WTC11 (cell line): ENCODE results near the gene ALOX12B. TPM values are rescaled to one million over a fixed set of nuclear protein-coding genes. Genes with fewer than 3 reads are reported as not detected.
A peak's percentile ranks its signal among the peaks of the same experiment; 100 is the strongest.

Experiments used
- CTCF ChIP-seq: fragments of 200-600 bp; IDR thresholded peaks from 2 replicates; pipeline ENCODE4 v1.8.0; 2022; ENCODE audit warnings: antibody characterized with exemption
- ESRRA ChIP-seq: sonication (generic); formaldehyde crosslinking; IDR thresholded peaks from 2 replicates; pipeline ENCODE4 v1.8.1; 2022; ENCODE audit warnings: mild to moderate bottlenecking, missing genetic modification reagents, borderline replicate concordance
- FOXJ3 ChIP-seq: sonication (generic); formaldehyde crosslinking; IDR thresholded peaks from 2 replicates; pipeline ENCODE4 v1.9.0; 2021; ENCODE audit warnings: missing genetic modification reagents, mild to moderate bottlenecking, borderline replicate concordance
- FOXK1 ChIP-seq: sonication (generic); formaldehyde crosslinking; IDR thresholded peaks from 2 replicates; pipeline ENCODE4 v1.8.0; 2022; ENCODE audit warnings: mild to moderate bottlenecking, moderate library complexity, missing genetic modification reagents
- HMGA2 ChIP-seq: fragments of 250-450 bp; sonication (Bioruptor Pico); IDR thresholded peaks from 2 replicates; pipeline ENCODE4 v1.4.0; 2021; ENCODE audit warnings: mild to moderate bottlenecking, moderate library complexity
- MYBL2 ChIP-seq: sonication (generic); formaldehyde crosslinking; IDR thresholded peaks from 2 replicates; pipeline ENCODE4 v1.8.1; 2023; ENCODE audit warnings: mild to moderate bottlenecking, moderate library complexity, missing genetic modification reagents
- NR3C1 ChIP-seq: sonication (generic); formaldehyde crosslinking; conservative IDR thresholded peaks from 2 replicates; pipeline ENCODE4 v1.8.1; 2023; ENCODE audit warnings: low read depth, mild to moderate bottlenecking, missing genetic modification reagents
- ZNF281 ChIP-seq: sonication (generic); formaldehyde crosslinking; IDR thresholded peaks from 2 replicates; pipeline ENCODE4 v1.8.0; 2023; ENCODE audit warnings: mild to moderate bottlenecking, missing genetic modification reagents
- ZNF512 ChIP-seq: sonication (generic); formaldehyde crosslinking; IDR thresholded peaks from 2 replicates; pipeline ENCODE4 v1.8.1; 2022; ENCODE audit warnings: missing genetic modification reagents, borderline replicate concordance
- ZNF671 ChIP-seq: fragments of 250-450 bp; sonication (Bioruptor Pico); IDR thresholded peaks from 2 replicates; pipeline ENCODE4 v1.8.0; 2021; ENCODE audit warnings: mild to moderate bottlenecking
- ZSCAN18 ChIP-seq: fragments of 250-450 bp; sonication (Bioruptor Pico); IDR thresholded peaks from 2 replicates; pipeline ENCODE4 v2.1.2; 2022; ENCODE audit warnings: mild to moderate bottlenecking, moderate library complexity
- total RNA-seq: library from RNA; stranded (reverse); gene quantifications from 3 replicates; pipeline ENCODE4 v1.2.3, GENCODE V29; 2021
- TF ChIP-seq, protein P1 (sequence below): sonication (generic); formaldehyde crosslinking; IDR thresholded peaks from 2 replicates; pipeline ENCODE4 v1.8.1; 2022; ENCODE audit warnings: mild to moderate bottlenecking, moderate library complexity, missing genetic modification reagents
- TF ChIP-seq, protein P2 (sequence below): sonication (generic); formaldehyde crosslinking; IDR thresholded peaks from 2 replicates; pipeline ENCODE4 v1.8.0; 2023; ENCODE audit warnings: missing genetic modification reagents, mild to moderate bottlenecking, borderline replicate concordance

ALOX12B gene
- total RNA-seq, 1 experiment from 2014 or later: 0.72 TPM

- TF ChIP-seq, protein P1, sequence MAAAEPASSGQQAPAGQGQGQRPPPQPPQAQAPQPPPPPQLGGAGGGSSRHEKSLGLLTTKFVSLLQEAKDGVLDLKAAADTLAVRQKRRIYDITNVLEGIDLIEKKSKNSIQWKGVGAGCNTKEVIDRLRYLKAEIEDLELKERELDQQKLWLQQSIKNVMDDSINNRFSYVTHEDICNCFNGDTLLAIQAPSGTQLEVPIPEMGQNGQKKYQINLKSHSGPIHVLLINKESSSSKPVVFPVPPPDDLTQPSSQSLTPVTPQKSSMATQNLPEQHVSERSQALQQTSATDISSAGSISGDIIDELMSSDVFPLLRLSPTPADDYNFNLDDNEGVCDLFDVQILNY (CRISPR knock-in tag): no peak
- TF ChIP-seq ESRRA (CRISPR knock-in tag) (no peak), MYBL2 (no peak), ZNF281 (CRISPR knock-in tag) (no peak), CTCF (peak; percentile 41; the same call in 1 of the 2 replicates), ZNF512 (CRISPR knock-in tag) (no peak), ZSCAN18 (CRISPR knock-in tag) (no peak), FOXK1 (no peak), HMGA2 (CRISPR knock-in tag) (peak; percentile 8; the same call in 1 of the 2 replicates), FOXJ3 (CRISPR knock-in tag) (no peak), NR3C1 (CRISPR knock-in tag) (no peak), ZNF671 (CRISPR knock-in tag) (no peak)
- TF ChIP-seq, protein P2, sequence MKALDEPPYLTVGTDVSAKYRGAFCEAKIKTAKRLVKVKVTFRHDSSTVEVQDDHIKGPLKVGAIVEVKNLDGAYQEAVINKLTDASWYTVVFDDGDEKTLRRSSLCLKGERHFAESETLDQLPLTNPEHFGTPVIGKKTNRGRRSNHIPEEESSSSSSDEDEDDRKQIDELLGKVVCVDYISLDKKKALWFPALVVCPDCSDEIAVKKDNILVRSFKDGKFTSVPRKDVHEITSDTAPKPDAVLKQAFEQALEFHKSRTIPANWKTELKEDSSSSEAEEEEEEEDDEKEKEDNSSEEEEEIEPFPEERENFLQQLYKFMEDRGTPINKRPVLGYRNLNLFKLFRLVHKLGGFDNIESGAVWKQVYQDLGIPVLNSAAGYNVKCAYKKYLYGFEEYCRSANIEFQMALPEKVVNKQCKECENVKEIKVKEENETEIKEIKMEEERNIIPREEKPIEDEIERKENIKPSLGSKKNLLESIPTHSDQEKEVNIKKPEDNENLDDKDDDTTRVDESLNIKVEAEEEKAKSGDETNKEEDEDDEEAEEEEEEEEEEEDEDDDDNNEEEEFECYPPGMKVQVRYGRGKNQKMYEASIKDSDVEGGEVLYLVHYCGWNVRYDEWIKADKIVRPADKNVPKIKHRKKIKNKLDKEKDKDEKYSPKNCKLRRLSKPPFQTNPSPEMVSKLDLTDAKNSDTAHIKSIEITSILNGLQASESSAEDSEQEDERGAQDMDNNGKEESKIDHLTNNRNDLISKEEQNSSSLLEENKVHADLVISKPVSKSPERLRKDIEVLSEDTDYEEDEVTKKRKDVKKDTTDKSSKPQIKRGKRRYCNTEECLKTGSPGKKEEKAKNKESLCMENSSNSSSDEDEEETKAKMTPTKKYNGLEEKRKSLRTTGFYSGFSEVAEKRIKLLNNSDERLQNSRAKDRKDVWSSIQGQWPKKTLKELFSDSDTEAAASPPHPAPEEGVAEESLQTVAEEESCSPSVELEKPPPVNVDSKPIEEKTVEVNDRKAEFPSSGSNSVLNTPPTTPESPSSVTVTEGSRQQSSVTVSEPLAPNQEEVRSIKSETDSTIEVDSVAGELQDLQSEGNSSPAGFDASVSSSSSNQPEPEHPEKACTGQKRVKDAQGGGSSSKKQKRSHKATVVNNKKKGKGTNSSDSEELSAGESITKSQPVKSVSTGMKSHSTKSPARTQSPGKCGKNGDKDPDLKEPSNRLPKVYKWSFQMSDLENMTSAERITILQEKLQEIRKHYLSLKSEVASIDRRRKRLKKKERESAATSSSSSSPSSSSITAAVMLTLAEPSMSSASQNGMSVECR: no peak
Measured at GRCh38 chr17:8118769-8119580, 31.5 kb upstream of the ALOX12B start (continued).
